ENCODE measurements around the gene NUDC. TPM values are rescaled to one million over a fixed set of nuclear protein-coding genes. Genes with fewer than 3 reads are reported as not detected.

NUDC gene
- total and polyA plus RNA-seq, 2 of the 13 experiments (the other 11 are each of a cell fraction or from before 2014, with no cell fraction given) = 34.7 to 104 TPM

- TF ChIP-seq ADNP (CRISPR knock-in tag; IDR thresholded peaks at IDR 0.05) (no peak), ZHX2 (IDR thresholded peaks at IDR 0.05; ENCODE audit: low read depth) (peak; percentile 61; the same call in 1 of the 2 replicates), ZHX2 (CRISPR knock-in tag; IDR thresholded peaks at IDR 0.05; ENCODE audit: borderline replicate concordance) (no peak; the same call in 1 of the 2 replicates), ZKSCAN8 (CRISPR knock-in tag; IDR thresholded peaks at IDR 0.05; ENCODE audit: borderline replicate concordance) (peak; percentile 92), TARDBP (CRISPR knock-in tag; IDR thresholded peaks at IDR 0.05) (peak; percentile 88), KDM6A (CRISPR knock-in tag; IDR thresholded peaks at IDR 0.05; ENCODE audit: low read depth) (peak; percentile 99), ZNF343 (CRISPR knock-in tag; IDR thresholded peaks at IDR 0.05) (peak; percentile 68; the same call in 1 of the 2 replicates), NR0B2 (CRISPR knock-in tag; IDR thresholded peaks at IDR 0.05) (peak; percentile 54; the same call in 1 of the 2 replicates), PTBP1 (IDR thresholded peaks at IDR 0.05; ENCODE audit: low read depth, low read length, poor library complexity, severe bottlenecking) (no peak), ZNF574 (CRISPR knock-in tag; IDR thresholded peaks at IDR 0.05) (peak; percentile 88), MAZ (IDR thresholded peaks at IDR 0.05; ENCODE audit: borderline replicate concordance, low read depth, low read length) (peak; percentile 53; the same call in 1 of the 2 replicates), MAZ (CRISPR knock-in tag; IDR thresholded peaks at IDR 0.05; ENCODE audit: low read depth) (peak; percentile 81; the same call in 1 of the 2 replicates), HOXA7 (CRISPR knock-in tag; IDR thresholded peaks at IDR 0.05) (no peak), TBX2 (CRISPR knock-in tag; IDR thresholded peaks at IDR 0.05; ENCODE audit: borderline replicate concordance) (peak; percentile 96), TOPORS (CRISPR knock-in tag; IDR thresholded peaks at IDR 0.05) (0 out of 2 replicates have a peak, but pooled peaks have one; percentile 54), AGO2 (optimal IDR thresholded peaks at IDR 0.05; ENCODE audit: low read depth, low read length) (peak; percentile 86), SIN3A (IDR thresholded peaks at IDR 0.05; ENCODE audit: borderline replicate concordance, low read depth, low read length) (peak; percentile 19; the same call in 1 of the 2 replicates), SNAPC5 (CRISPR knock-in tag; IDR thresholded peaks at IDR 0.05; ENCODE audit: borderline replicate concordance) (peak; percentile 15; the same call in 1 of the 2 replicates), CCDC6 (CRISPR knock-in tag; IDR thresholded peaks at IDR 0.05) (peak; percentile 98)
Observed at GRCh38 chr1:26913754-26914619, 7.6 kb upstream of the NUDC start, which contains the start of gene NR0B2 (continued).

Data from HepG2 (cell line).